ENCODE results near the gene DNAI7. TPM values are rescaled to one million over a fixed set of nuclear protein-coding genes. Genes with fewer than 3 reads are reported as not detected.

DNAI7 gene
- total RNA-seq, 1 experiment from 2014 or later, result 2.9 TPM

DNA sequence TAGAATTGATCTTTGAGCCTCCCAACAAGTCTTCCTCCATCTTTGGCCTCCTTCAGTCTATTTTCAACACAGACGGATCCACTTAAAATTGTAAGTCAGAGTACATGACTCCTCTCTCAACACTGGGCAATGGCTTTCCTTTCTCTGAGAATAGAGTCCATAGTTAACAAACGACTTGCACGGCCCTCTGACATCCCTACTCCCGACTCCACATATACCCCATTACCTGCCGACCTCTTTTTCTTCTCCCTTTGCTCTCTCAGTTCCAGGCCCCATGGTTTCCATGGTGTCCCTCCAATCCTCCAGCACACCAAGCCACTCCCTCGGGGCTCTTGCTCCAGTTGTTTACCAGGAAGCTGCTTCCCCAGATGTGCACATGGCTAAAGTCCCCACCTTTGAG, 84.7 kb downstream of the DNAI7 start:
- BruUV-seq (replicated peaks), result no TSS peak
- H3K79me2 ChIP-seq (ENCODE audit: low read depth), result no peaks in the 10 kb centered on the region

GRCh38 chr12:25107920-25108319, 87.0 kb downstream of the DNAI7 start:
- CTCF ChIA-PET, result no interaction called here
- Histone ChIP-seq H4K20me1 (ENCODE audit: insufficient read depth) (no peaks in the 10 kb centered on the region), H3K4me3 (no peak overlapping the region), H3K79me2 (ENCODE audit: low read depth) (no peaks in the 10 kb centered on the region), H2AFZ (no peak overlapping the region), H3K9me2 (ENCODE audit: insufficient read depth) (0 out of 2 replicates have a peak, but pooled peaks cover 5% of the 10 kb centered on the region), H3K4me2 (no peak overlapping the region), H3K4me1 (replicated peaks; ENCODE audit: insufficient read depth) (no peaks in the 10 kb centered on the region), H3K36me3 (ENCODE audit: low read depth) (no peaks in the 10 kb centered on the region), H3K9me3 (ENCODE audit: insufficient read depth, low read depth) (no peaks in the 10 kb centered on the region), H3F3A (ENCODE audit: insufficient read depth, low read depth) (no peaks in the 10 kb centered on the region), H3K27ac (no peak overlapping the region), H3K27me3 (ENCODE audit: insufficient read depth, low read depth) (no peaks in the 10 kb centered on the region)
- POLR2A ChIA-PET (ENCODE audit: unreplicated experiment), result no interaction called here
- TF ChIP-seq, protein P1, sequence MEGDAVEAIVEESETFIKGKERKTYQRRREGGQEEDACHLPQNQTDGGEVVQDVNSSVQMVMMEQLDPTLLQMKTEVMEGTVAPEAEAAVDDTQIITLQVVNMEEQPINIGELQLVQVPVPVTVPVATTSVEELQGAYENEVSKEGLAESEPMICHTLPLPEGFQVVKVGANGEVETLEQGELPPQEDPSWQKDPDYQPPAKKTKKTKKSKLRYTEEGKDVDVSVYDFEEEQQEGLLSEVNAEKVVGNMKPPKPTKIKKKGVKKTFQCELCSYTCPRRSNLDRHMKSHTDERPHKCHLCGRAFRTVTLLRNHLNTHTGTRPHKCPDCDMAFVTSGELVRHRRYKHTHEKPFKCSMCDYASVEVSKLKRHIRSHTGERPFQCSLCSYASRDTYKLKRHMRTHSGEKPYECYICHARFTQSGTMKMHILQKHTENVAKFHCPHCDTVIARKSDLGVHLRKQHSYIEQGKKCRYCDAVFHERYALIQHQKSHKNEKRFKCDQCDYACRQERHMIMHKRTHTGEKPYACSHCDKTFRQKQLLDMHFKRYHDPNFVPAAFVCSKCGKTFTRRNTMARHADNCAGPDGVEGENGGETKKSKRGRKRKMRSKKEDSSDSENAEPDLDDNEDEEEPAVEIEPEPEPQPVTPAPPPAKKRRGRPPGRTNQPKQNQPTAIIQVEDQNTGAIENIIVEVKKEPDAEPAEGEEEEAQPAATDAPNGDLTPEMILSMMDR (conservative IDR thresholded peaks at IDR 0.05), result no peak
- BruUV-seq (replicated peaks), result no TSS peak
- intact Hi-C loops (cut with micrococcal nuclease; ENCODE audit: unreplicated experiment), result no loop called here
- DNase-seq, result no peak

More for the DNA sequence above, 84.7 kb downstream of the DNAI7 start:
- ChIA-PET CTCF (no interaction called here), POLR2A (ENCODE audit: unreplicated experiment) (no interaction called here)
- Histone ChIP-seq H4K20me1 (ENCODE audit: insufficient read depth) (no peaks in the 10 kb centered on the region), H3K36me3 (ENCODE audit: low read depth) (no peaks in the 10 kb centered on the region), H3K4me1 (replicated peaks; ENCODE audit: insufficient read depth) (no peaks in the 10 kb centered on the region), H3K4me2 (no peak overlapping the region), H3K27me3 (ENCODE audit: insufficient read depth, low read depth) (no peaks in the 10 kb centered on the region), H3F3A (ENCODE audit: insufficient read depth, low read depth) (no peaks in the 10 kb centered on the region), H2AFZ (no peak overlapping the region), H3K9me3 (ENCODE audit: insufficient read depth, low read depth) (no peaks in the 10 kb centered on the region), H3K4me3 (no peak overlapping the region), H3K27ac (no peak overlapping the region), H3K9me2 (ENCODE audit: insufficient read depth) (0 out of 2 replicates have a peak, but pooled peaks cover 5% of the 10 kb centered on the region)
- TF ChIP-seq, protein P1 (conservative IDR thresholded peaks at IDR 0.05), result no peak
- TF ChIP-seq EZH2 (IDR thresholded peaks at IDR 0.05; ENCODE audit: low read depth), result no peak
- intact Hi-C loops (cut with micrococcal nuclease; ENCODE audit: unreplicated experiment), result no loop called here
- DNase-seq, result no peak

DNA sequence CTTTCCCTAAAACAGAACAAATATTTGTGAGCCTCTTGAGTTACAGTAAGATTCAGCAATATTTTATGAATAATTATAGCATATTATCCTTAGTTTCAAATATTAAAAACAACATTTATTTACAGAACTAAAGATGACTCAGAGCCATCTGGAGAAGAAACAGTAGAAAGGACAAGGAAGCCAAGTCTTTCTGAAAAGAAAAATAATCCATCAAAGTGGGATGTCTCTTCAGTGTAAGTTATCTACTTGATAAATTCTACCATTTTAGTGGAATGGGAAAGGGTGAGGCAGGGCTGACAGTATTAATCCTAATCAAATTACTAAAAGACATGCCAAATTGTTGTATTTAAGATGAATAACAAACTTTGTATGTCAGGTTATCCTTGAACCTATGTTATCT, 88.1 kb downstream of the DNAI7 start:
- Histone ChIP-seq H4K20me1 (ENCODE audit: insufficient read depth) (no peaks in the 10 kb centered on the region), H3K9me2 (ENCODE audit: insufficient read depth) (0 out of 2 replicates have a peak, but pooled peaks cover 5% of the 10 kb centered on the region), H3K27me3 (ENCODE audit: insufficient read depth, low read depth) (no peaks in the 10 kb centered on the region), H3K79me2 (ENCODE audit: low read depth) (no peaks in the 10 kb centered on the region), H3K36me3 (ENCODE audit: low read depth) (no peaks in the 10 kb centered on the region), H3K4me3 (no peak overlapping the region), H2AFZ (no peak overlapping the region), H3K27ac (no peak overlapping the region), H3K9me3 (ENCODE audit: insufficient read depth, low read depth) (no peaks in the 10 kb centered on the region), H3K4me2 (no peak overlapping the region), H3K4me1 (replicated peaks; ENCODE audit: insufficient read depth) (no peaks in the 10 kb centered on the region), H3F3A (ENCODE audit: insufficient read depth, low read depth) (no peaks in the 10 kb centered on the region)
- ChIA-PET POLR2A (ENCODE audit: unreplicated experiment) (no interaction called here), CTCF (no interaction called here)
- intact Hi-C loops (cut with micrococcal nuclease; ENCODE audit: unreplicated experiment), result no loop called here
- BruUV-seq (replicated peaks), result no TSS peak
- TF ChIP-seq EZH2 (IDR thresholded peaks at IDR 0.05; ENCODE audit: low read depth), result no peak
- TF ChIP-seq, protein P1 (conservative IDR thresholded peaks at IDR 0.05), result no peak
- no peak for DNase-seq
